CD14-positive monocyte (primary cell): ENCODE data around the gene CCDC136. TPM values are rescaled to one million over a fixed set of nuclear protein-coding genes. Genes with fewer than 3 reads are reported as not detected.
A peak's percentile ranks its signal among the peaks of the same experiment; 100 is the strongest.

ENCODE experiments used
- DNase-seq, 3 donors: peaks; one replicate each; pipeline ENCODE4 v3.0.0-alpha.2; 2011 to 2022
- H2AFZ ChIP-seq: 2 replicates; pipeline ENCODE4 v1.6.0; 2012; ENCODE audit warnings: mild to moderate bottlenecking, low read depth, low read length, inconsistent platforms; ENCODE audit not compliant: insufficient read depth, poor library complexity, severe bottlenecking
- H3K27ac ChIP-seq, 2 donors: 1 replicate in 1 of 2; 2 replicates in 1 of 2; pipeline ENCODE4 v1.5.1; 2012 to 2013; ENCODE audit warnings: low read length in 2 of 2, control low read depth in 1 of 2, inconsistent platforms in 1 of 2, low read depth in 1 of 2, mild to moderate bottlenecking in 1 of 2
- H3K27me3 ChIP-seq, 2 donors: one replicate each; pipeline versions ENCODE4 v1.6.0 to v1.6.1; 2011 to 2013; ENCODE audit warnings: low read length in 2 of 2; ENCODE audit not compliant: control insufficient read depth in 2 of 2, insufficient read depth in 2 of 2
- H3K36me3 ChIP-seq, 2 donors: replicated peaks in 1 of 2; 1 replicate in 1 of 2; 2 replicates in 1 of 2; pipeline versions ENCODE4 v1.5.1 to v1.6.1; 2012 to 2013; ENCODE audit warnings: low read length in 2 of 2, control low read depth in 1 of 2, inconsistent platforms in 1 of 2, mild to moderate bottlenecking in 1 of 2; ENCODE audit not compliant: insufficient read depth in 2 of 2, control insufficient read depth in 1 of 2
- H3K4me1 ChIP-seq, 2 donors: 1 replicate in 1 of 2; 2 replicates in 1 of 2; pipeline versions ENCODE4 v1.5.1 to v1.6.1; 2012 to 2013; ENCODE audit warnings: low read length in 2 of 2, control low read depth in 1 of 2, inconsistent platforms in 1 of 2, mild to moderate bottlenecking in 1 of 2, moderate library complexity in 1 of 2; ENCODE audit not compliant: insufficient read depth in 2 of 2, control insufficient read depth in 1 of 2
- H3K4me2 ChIP-seq: replicated peaks from 2 replicates; pipeline ENCODE3; 2012; ENCODE audit warnings: low read length, moderate library complexity, mild to moderate bottlenecking; ENCODE audit not compliant: poor library complexity, severe bottlenecking; ENCODE audit errors: extremely low read depth
- H3K4me3 ChIP-seq, 3 experiments: fragments of 200-600 bp in 1 of 3; sonication (generic) in 1 of 3; replicated peaks in 1 of 3; 1 replicate in 2 of 3; 2 replicates in 1 of 3; pipeline ENCODE4 v1.5.1; 2011 to 2013; ENCODE audit warnings: low read length in 3 of 3, mild to moderate bottlenecking in 3 of 3, control low read depth in 2 of 3, low read depth in 2 of 3, inconsistent platforms in 1 of 3, moderate library complexity in 1 of 3
- H3K79me2 ChIP-seq: 2 replicates; pipeline ENCODE4 v1.6.0; 2012; ENCODE audit warnings: mild to moderate bottlenecking, control low read depth, inconsistent platforms, low read length, moderate library complexity; ENCODE audit not compliant: insufficient read depth
- H3K9ac ChIP-seq: 2 replicates; pipeline ENCODE4 v1.6.0; 2017; ENCODE audit warnings: low read length, mild to moderate bottlenecking; ENCODE audit not compliant: insufficient read depth, poor library complexity, severe bottlenecking
- H3K9me3 ChIP-seq, 2 donors: replicated peaks in 1 of 2; 1 replicate in 1 of 2; 2 replicates in 1 of 2; pipeline versions ENCODE4 v1.5.1 to v1.6.1; 2012 to 2013; ENCODE audit warnings: low read length in 2 of 2, control low read depth in 1 of 2; ENCODE audit not compliant: control insufficient read depth in 1 of 2, insufficient read depth in 1 of 2
- H4K20me1 ChIP-seq: 2 replicates; pipeline ENCODE4 v1.6.0; 2012; ENCODE audit warnings: mild to moderate bottlenecking, low read length, control low read depth, moderate library complexity; ENCODE audit not compliant: insufficient read depth
- H3K27ac Mint-ChIP-seq, 7 donors: one replicate each; pipeline ENCODE4 v1.8.0; 2020; ENCODE audit warnings: mild to moderate bottlenecking in 7 of 7, mixed read lengths in 7 of 7, moderate library complexity in 6 of 7, inconsistent platforms in 2 of 7
- H3K27me3 Mint-ChIP-seq, 3 donors: one replicate each; pipeline ENCODE4 v1.8.0; 2021 to 2022; ENCODE audit warnings: low read depth in 3 of 3, mild to moderate bottlenecking in 3 of 3, mixed read lengths in 3 of 3, moderate library complexity in 3 of 3, inconsistent platforms in 1 of 3
- H3K36me3 Mint-ChIP-seq, 2 donors: one replicate each; pipeline ENCODE4 v1.8.0; 2020; ENCODE audit warnings: mixed read lengths in 2 of 2, inconsistent platforms in 1 of 2, mild to moderate bottlenecking in 1 of 2
- H3K4me1 Mint-ChIP-seq: one replicate; pipeline ENCODE4 v1.8.0; 2020; ENCODE audit warnings: mild to moderate bottlenecking, mixed read lengths
- H3K4me3 Mint-ChIP-seq, 2 donors: one replicate each; pipeline ENCODE4 v1.8.0; 2020; ENCODE audit warnings: mild to moderate bottlenecking in 2 of 2, mixed read lengths in 2 of 2, moderate library complexity in 1 of 2
- H3K9me3 Mint-ChIP-seq, 7 donors: one replicate each; pipeline ENCODE4 v1.8.0; 2020 to 2022; ENCODE audit warnings: mixed read lengths in 7 of 7, mild to moderate bottlenecking in 6 of 7, moderate library complexity in 6 of 7, inconsistent platforms in 2 of 7
- CTCF ChIP-seq: fragments of 200-600 bp; IDR thresholded peaks from one replicate; pipeline ENCODE4 v1.8.0; 2022; ENCODE audit warnings: antibody characterized with exemption, mild to moderate bottlenecking
- WGBS: methylation state at CpG from one replicate; pipeline ENCODE4 v1.1.5; 2013; ENCODE audit warnings: missing lambda C conversion rate; ENCODE audit not compliant: insufficient coverage; 5-methylcytosine and 5-hydroxymethylcytosine counted together
- intact Hi-C, 2 donors: fragments of 100-400 bp; cut with micrococcal nuclease; formaldehyde crosslinking; loops; one replicate each; pipeline versions ENCODE4 v1.15.0 to v1.15.1; 2023
- polyA plus RNA-seq, 3 donors: library from polyadenylated mRNA; depleted of rRNA in 1 of 3; unstranded in 2 of 3; stranded (reverse) in 1 of 3; fragments of 300-500 nt in 2 of 3; fragments of >200 nt in 1 of 3; fragmentation: Illumina TruSeq in 2 of 3; gene quantifications; 1 replicate in 2 of 3; 2 replicates in 1 of 3; pipeline ENCODE4 v1.2.3, GENCODE V29; 2012 to 2021

Gene CCDC136
- polyA plus RNA-seq, 3 donors: 0.26 to 2.6 TPM; not detected in 1

- Histone ChIP-seq H3K4me1 (no peaks in the 10 kb centered on the region), H3K27me3 (no peaks in the 10 kb centered on the region), H3K9me3 (no peaks in the 10 kb centered on the region), H3K36me3 (no peaks in the 10 kb centered on the region), H3K4me2 (no peak overlapping the region), H2AFZ (no peak overlapping the region), H3K9ac (no peak overlapping the region), H3K27ac (no peak overlapping the region), H3K79me2 (no peaks in the 10 kb centered on the region), H3K4me3 (no peak overlapping the region), H4K20me1 (no peaks in the 10 kb centered on the region)
- Mint-ChIP-seq H3K4me3 (no peak overlapping the region), H3K9me3 (no peaks in the 10 kb centered on the region), H3K27ac (peak overlapping the region in 1 of 7 donors; percentile 72), H3K27me3 (peaks cover 2 to 5% (median 4%) of the 10 kb centered on the region in 3 donors), H3K36me3 (no peaks in the 10 kb centered on the region), H3K4me1 (peaks cover 2% of the 10 kb centered on the region)
- 100% methylated on average over 1 of the region's 14 CpGs for WGBS
- TF ChIP-seq CTCF: no peak
- no peak for DNase-seq
- intact Hi-C loops: no loop called here
Observed at GRCh38 chr7:128846781-128847444, 55.1 kb downstream of the CCDC136 start.

- no peak for DNase-seq
- H3K4me3 Mint-ChIP-seq: no peak overlapping the region
- H3K9me3 Mint-ChIP-seq: no peaks in the 10 kb centered on the region
- H3K4me1 Mint-ChIP-seq: no peaks in the 10 kb centered on the region
- Histone ChIP-seq H4K20me1 (no peaks in the 10 kb centered on the region), H3K9ac (no peak overlapping the region), H3K4me3 (no peak overlapping the region), H3K79me2 (no peaks in the 10 kb centered on the region), H3K27ac (no peak overlapping the region), H3K9me3 (no peaks in the 10 kb centered on the region), H2AFZ (no peak overlapping the region), H3K27me3 (no peaks in the 10 kb centered on the region), H3K4me2 (no peak overlapping the region), H3K36me3 (no peaks in the 10 kb centered on the region), H3K4me1 (no peaks in the 10 kb centered on the region)
- H3K36me3 Mint-ChIP-seq: no peaks in the 10 kb centered on the region
- H3K27ac Mint-ChIP-seq: no peak overlapping the region
- intact Hi-C loops: no loop called here
- WGBS: 97% methylated on average over 11 of the region's 17 CpGs
- TF ChIP-seq CTCF: no peak
- H3K27me3 Mint-ChIP-seq: peaks cover 2 to 5% (median 4%) of the 10 kb centered on the region in 3 donors
Observed at GRCh38 chr7:128847721-128848211, 56.0 kb downstream of the CCDC136 start.
